ENCODE results near the gene ANKLE2.

Gene ANKLE2

DNA sequence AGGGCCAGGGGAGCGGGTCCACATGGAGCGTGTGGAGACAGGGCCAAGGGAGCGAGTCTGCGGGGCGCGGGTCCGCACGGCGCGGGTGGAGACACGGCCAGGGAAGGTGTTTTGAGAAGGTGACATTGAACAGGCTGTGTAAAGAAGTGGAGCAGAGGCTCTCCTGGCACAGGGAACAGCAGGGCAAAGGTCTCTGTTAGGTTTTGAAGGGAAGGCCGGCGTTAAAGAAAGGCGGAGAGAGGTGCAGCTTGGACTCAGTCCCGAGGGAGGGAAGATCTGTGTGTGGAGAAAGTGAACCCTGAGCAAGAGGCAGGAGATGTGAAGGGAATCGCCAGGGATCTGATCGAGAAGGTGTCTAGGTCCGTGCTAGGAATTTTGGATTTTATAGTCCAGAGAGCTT is 72.4 kb downstream of the ANKLE2 start:
- H3K4me3 ChIP-seq (ENCODE audit: low read length), result peak overlapping the region; percentile 11
- DNase-seq (ENCODE audit: low read depth), result no peak
- TF ChIP-seq, protein P1, sequence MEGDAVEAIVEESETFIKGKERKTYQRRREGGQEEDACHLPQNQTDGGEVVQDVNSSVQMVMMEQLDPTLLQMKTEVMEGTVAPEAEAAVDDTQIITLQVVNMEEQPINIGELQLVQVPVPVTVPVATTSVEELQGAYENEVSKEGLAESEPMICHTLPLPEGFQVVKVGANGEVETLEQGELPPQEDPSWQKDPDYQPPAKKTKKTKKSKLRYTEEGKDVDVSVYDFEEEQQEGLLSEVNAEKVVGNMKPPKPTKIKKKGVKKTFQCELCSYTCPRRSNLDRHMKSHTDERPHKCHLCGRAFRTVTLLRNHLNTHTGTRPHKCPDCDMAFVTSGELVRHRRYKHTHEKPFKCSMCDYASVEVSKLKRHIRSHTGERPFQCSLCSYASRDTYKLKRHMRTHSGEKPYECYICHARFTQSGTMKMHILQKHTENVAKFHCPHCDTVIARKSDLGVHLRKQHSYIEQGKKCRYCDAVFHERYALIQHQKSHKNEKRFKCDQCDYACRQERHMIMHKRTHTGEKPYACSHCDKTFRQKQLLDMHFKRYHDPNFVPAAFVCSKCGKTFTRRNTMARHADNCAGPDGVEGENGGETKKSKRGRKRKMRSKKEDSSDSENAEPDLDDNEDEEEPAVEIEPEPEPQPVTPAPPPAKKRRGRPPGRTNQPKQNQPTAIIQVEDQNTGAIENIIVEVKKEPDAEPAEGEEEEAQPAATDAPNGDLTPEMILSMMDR (conservative IDR thresholded peaks at IDR 0.05; ENCODE audit: low read depth, low read length), result no peak

DNA sequence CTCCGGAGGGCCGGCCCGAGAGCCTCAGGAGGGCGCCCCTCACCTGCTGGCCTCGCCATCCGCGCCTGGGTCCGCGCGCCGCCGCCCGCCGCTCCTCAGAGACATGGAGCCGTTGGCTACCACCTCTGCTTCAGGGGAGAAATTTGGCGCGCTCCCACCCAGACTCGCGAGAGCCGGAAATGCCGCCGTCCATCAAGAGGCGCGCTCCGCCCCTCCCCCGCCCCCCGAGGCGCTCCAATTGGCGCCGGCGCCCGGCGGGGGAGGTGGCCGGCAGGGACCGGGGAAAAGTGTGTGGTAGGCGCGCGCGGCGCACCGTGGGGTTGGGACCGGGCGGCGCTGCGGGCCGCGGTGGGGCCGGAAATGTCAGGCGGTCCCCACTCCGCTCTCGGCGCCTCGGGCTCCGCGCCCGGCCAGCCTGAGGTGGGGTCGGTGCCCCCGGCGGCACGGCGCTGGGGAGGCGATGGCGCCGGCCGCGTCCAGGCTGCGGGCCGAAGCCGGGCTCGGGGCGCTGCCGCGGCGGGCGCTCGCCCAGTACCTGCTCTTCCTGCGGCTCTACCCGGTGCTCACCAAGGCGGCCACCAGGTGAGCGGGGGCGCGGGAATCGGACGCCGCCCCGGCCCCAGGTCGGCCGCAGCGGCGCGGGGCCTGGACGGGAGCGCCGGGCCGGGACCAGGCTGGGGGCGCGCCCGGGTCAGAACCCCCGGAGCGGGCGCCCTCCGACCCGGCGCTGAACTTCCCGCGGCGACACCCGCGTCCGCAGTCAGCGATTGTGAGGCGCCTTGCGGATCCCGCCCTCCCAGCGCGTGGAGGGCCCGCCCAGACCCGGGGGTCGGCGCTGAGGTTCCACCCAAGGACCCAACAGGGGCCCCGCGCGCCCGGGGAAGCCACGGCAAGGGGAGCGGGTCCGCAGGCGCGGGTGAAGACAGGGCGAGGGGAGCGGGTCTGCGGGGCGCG is 74.1 kb downstream of the ANKLE2 start, which contains the start of the genes POLE and PXMP2:
POLE (minus strand) TSS at position 132 of the 954 bp plus-strand sequence; CDS start at position 105, 27 bp downstream.
PXMP2 (plus strand) TSS at position 377 of the 954 bp plus-strand sequence; CDS start at position 461, 84 bp downstream.
- peak; percentile 77 for DNase-seq (ENCODE audit: low read depth)
- TF ChIP-seq, protein P1 (conservative IDR thresholded peaks at IDR 0.05; ENCODE audit: low read depth, low read length), result no peak
- peak within 1 kb of the TSS; percentile 55 for H3K4me3 ChIP-seq (ENCODE audit: low read length)

DNA sequence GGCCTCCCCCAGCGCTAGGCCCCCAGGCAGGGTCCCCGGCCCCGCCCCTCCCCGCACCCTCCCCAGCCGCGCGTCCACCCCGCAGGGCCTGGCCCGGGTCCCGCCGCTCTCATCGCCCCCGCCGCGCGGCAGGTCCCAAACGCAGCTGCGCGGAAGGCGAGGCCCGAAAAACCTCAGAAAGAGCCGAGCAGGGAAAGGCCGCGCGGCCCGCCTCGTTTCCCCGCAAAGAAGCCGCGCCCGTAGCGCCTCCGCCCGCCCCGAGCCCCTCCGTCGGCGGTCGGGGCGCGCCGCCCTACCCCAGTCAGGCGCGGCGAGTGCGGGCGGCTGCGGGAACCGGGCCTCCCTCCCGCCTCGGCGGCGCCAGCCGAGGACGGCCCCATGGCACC is 74.8 kb downstream of the ANKLE2 start:
- H3K4me3 ChIP-seq (ENCODE audit: low read length), result peak overlapping the region; percentile 55
- TF ChIP-seq, protein P1 (conservative IDR thresholded peaks at IDR 0.05; ENCODE audit: low read depth, low read length), result no peak
- no peak for DNase-seq (ENCODE audit: low read depth)

DNA sequence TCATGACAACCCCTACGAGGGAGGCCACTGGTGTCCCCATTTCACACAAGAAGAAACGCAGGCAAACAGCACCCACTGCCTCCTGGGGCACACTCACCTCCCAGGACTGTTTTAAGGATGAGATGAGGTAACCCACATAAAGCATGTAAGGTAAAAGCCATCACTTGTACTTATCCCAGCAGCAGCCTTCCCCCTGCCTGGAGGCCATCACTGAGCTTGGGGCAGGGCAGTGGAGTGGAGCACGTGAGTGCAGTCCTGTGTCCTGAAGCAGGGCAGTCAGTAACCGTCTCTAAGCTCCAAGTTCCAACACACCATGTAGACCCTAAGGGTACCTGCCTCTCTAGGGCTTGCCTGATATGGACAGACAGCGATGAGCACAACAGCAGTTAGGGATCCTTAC is 76.2 kb downstream of the ANKLE2 start:
- no peak for DNase-seq (ENCODE audit: low read depth)
- H3K4me3 ChIP-seq (ENCODE audit: low read length), result no peak overlapping the region
- TF ChIP-seq, protein P1 (conservative IDR thresholded peaks at IDR 0.05; ENCODE audit: low read depth, low read length), result no peak

DNA sequence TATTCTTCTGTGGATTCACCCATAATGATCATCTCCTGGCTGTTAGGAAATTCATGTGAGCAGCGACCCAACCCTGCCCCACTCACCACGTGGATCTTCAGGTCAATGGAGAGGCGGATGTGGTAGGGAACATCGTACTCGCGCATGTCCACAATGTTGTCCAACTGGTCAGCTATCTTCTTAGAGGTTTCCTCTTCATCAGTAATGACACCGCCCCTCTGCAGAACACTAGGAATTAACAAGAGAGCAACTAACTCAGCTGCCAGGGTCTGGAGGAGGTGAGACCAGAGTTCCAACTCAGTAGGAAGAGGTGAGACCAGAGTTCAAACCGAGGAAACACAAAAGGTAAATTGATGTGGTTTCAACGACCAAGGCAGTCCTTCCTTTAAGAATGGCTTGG is 84.1 kb downstream of the ANKLE2 start:
- no peak for DNase-seq (ENCODE audit: low read depth)
- TF ChIP-seq, protein P1 (conservative IDR thresholded peaks at IDR 0.05; ENCODE audit: low read depth, low read length), result no peak
- H3K4me3 ChIP-seq (ENCODE audit: low read length), result no peak overlapping the region

DNA sequence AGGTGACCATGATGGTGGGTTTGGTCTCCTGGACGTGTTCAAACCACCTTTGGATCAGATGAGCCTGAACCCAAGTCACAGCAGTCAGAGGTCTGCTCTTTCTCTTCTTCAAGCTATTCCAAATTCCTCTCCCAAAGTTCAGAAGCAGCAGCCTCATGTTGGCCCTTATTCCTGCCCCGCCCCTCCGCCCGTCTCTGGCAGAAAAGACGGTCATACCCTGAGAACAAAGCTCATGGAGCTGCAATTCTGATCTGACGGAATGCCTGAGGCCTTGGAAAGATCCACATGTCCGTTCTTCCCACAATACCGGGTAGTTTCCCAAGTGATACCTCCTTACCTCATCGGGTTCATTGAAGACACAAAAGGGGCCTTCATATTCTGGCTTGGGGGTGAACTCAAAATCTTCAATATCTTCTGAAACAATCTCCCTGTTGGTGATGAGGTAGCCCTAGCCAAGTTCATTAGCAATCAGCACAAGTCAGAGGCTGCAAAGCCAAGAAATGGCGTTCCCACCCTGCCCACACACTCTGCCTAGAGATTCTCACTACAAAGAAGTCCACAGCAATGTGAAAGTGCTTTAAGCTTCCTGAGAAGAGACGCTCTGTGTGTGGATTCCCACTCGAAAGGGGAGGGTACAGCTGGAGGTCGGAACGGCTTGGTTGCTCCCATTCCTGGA is 85.7 kb downstream of the ANKLE2 start:
- DNase-seq (ENCODE audit: low read depth), result no peak
- TF ChIP-seq, protein P1 (conservative IDR thresholded peaks at IDR 0.05; ENCODE audit: low read depth, low read length), result no peak
- no peak overlapping the region for H3K4me3 ChIP-seq (ENCODE audit: low read length)

Data from retinal pigment epithelial cell (primary cell).